GF-D8 (cell line): ENCODE measurements around the gene MSI2.

Source experiments
- DNase-seq: peaks from one replicate; lab custom pipeline; 2025; lab: John Stamatoyannopoulos, UW

Gene MSI2

GRCh38 chr17:57440522-57441269, 184.4 kb downstream of the MSI2 start:
- no peak for DNase-seq

DNA sequence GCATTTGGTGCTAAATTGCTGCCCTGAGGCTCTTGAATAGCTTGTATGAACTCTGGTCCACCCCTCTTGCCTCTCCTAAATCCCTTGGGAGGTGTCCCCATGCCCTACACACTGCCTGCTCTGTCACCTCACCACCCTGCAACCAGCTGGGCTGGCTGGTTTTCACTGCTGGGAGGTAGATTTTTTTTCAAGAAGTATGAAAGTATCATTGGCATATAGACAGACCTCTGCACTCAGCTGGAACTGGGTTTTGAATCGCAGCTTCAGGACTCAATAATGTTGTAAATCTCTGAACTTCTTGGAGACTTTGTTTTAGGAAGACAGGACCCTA, 184.9 kb downstream of the MSI2 start:
- DNase-seq: no peak

GRCh38 chr17:57442401-57442823, 186.1 kb downstream of the MSI2 start:
- no peak for DNase-seq

DNA sequence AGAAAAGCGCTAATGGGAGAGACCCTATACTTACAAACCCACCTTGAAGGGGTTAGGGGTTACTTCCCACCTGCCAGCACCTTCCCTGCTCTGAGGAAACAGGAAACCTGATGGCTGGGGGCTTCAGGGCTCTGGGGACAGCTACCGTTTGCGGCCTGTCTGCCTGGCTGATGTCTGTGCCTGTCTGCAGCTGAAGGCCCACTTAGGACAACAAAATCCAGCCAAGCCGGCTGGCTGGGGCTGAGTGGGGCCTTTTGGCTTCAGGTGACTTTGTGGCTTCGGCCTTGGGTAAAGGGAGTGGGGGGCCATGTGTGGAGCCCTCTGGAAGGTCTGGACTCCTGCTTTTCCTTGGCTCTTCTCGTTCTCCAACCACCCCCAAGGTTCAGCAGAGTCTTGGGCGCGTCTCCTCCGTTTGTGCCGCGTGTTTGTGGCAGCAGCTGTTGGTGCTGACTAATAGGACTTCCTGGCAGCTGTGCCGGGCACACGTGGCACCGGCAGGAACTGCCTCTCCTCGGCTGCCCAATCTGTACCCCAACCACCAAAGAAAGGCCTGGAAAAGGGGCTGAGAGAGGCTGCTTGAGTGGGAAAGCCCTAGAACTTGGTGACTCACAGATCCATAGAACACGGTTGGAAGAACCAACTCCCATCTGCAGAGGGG, 186.7 kb downstream of the MSI2 start:
- DNase-seq: peak; percentile 80

- no peak for DNase-seq
Observed at GRCh38 chr17:57443781-57444180, 187.5 kb downstream of the MSI2 start.

- no peak for DNase-seq
Observed at GRCh38 chr17:57444682-57445450, 188.5 kb downstream of the MSI2 start.

- no peak for DNase-seq
Observed at GRCh38 chr17:57445772-57446472, 189.6 kb downstream of the MSI2 start.

GRCh38 chr17:57447357-57447989, 191.2 kb downstream of the MSI2 start:
- DNase-seq: no peak

GRCh38 chr17:57447990-57448758, 191.9 kb downstream of the MSI2 start:
- DNase-seq: no peak

GRCh38 chr17:57448759-57449283, 192.5 kb downstream of the MSI2 start:
- DNase-seq: no peak

GRCh38 chr17:57451191-57451590, 194.9 kb downstream of the MSI2 start:
- no peak for DNase-seq

DNA sequence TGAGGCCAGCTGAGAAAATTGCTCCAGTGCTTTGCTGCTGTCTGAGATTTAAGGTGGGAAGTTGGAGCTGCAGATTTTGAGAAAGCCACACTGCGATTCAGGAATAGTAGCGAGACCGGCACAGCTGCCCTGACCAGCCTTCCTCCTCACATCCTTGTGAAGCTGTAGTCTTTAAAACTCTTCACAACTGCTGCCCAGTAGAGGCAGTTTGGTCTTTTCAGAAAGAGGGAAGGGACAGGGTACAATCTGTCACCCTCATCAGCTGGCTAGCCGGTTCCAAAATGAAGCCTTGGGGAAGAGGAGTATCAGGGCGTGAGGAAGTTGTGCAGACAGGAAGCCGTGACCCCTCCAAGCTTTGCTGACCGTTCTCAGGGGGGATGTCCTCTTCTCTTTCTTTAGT, 195.3 kb downstream of the MSI2 start:
- no peak for DNase-seq

- DNase-seq: no peak
Observed at GRCh38 chr17:57453841-57454425, 197.6 kb downstream of the MSI2 start.

GRCh38 chr17:57454729-57455062, 198.4 kb downstream of the MSI2 start:
- DNase-seq: no peak

GRCh38 chr17:57455063-57455914, 199.0 kb downstream of the MSI2 start:
- peak; percentile 98 for DNase-seq

DNA sequence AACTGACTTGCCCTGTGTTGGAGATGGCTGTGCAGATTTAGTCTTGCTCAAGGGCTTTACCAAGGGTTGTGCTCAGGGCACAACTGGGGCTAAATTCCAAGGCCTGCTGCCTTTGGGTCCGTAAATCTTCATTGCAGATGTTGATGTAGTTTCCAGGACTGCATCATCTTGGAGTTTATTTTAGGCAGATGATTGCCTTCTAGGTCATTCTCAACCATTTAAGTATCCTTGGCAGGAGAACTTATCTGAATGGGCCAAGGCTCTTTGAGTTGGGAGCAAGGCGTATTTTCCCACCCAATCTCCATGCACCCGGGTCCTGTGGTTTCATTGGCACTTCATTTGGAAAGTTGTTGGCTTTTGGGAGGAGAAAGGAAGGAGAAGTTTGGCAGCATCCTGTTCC, 200.3 kb downstream of the MSI2 start:
- no peak for DNase-seq

DNA sequence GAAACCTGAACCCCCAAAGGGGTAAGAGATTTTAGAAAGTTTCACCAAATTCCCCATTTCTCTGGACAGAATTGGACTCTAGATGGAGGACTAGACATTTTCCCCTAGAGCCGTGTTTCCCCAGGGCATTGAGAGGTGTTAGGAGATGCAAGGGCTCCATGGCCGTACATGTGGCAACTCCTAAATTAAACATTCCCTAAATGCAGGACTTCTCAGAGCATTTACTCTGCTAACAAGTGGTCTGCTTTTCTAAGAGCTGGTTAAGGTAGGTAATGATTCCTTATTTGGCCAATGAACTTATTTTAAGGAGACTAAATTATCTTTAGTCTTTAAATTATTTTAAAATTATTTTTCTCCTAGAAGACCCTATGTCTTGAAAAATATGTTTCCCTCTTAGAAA, 200.9 kb downstream of the MSI2 start:
- DNase-seq: no peak

- DNase-seq: no peak
Observed at GRCh38 chr17:57458718-57459285, 202.5 kb downstream of the MSI2 start.

DNA sequence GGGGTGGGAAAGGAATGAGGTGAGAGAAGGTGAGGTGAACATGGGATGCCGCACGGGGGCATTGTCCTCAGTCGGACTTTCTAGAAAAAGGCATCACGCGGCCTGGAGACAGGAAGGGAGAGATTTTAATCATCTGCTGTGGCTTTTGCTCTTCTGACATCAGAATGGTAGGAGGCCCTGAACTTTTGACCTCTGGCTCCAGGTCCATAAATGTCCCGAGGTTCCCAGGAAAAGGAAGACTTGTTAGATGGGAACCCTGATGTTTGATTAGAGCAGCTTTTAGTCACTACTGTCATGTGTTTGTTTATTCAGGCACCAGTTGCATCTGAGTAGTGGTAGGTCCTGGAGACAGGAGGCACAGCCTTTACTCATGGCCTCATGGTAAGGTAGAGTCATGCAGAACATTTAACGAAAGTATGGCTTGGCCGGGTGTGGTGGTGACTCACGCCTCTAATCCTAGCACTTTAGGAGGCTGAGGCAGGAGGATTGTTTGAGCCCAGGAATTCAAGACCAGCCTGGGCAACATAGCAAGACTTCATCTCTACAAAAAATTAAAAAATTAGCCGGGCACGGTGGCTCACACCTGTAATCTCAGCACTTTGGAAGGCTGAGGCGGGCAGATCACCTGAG, 203.1 kb downstream of the MSI2 start:
- DNase-seq: peak; percentile 15
